B cell (primary cell): ENCODE data around the gene QSER1. TPM values are rescaled to one million over a fixed set of nuclear protein-coding genes. Genes with fewer than 3 reads are reported as not detected.
"Not testable (repeated sequence)": the region's sequence is repeated elsewhere in the genome, so short reads cannot be mapped to it uniquely, and the experiment has no call there.

Experiments
- ATAC-seq: fragments of 200-7000 bp; cut with Tn5 transposase; one replicate; pipeline ENCODE4 v1.10.0; 2021; ENCODE audit warnings: low read depth, mild to moderate bottlenecking, moderate number of reproducible peaks, moderate library complexity
- CTCF ChIA-PET: fragments of 350-600 bp; sonication (Branson Sonifier 250); formaldehyde crosslinking; loops from one replicate; lab custom pipeline; 2021; ENCODE audit warnings: antibody characterized with exemption, inconsistent platforms; lab: Charles Lee
- POLR2A ChIA-PET: fragments of 350-600 bp; sonication (Branson Sonifier 250); formaldehyde crosslinking; loops from one replicate; lab custom pipeline; 2021; ENCODE audit warnings: antibody characterized with exemption; lab: Charles Lee
- DNase-seq: peaks from one replicate; pipeline ENCODE4 v3.0.0; 2013
- H2AFZ ChIP-seq: 2 replicates; pipeline ENCODE4 v1.6.1; 2012; ENCODE audit warnings: mild to moderate bottlenecking, low read depth, low read length; ENCODE audit not compliant: insufficient read depth, poor library complexity, severe bottlenecking
- H3K27ac ChIP-seq, 2 donors: 1 replicate in 1 of 2; 2 replicates in 1 of 2; pipeline ENCODE4 v1.5.1; 2012 to 2013; ENCODE audit warnings: low read length in 2 of 2, mild to moderate bottlenecking in 2 of 2, moderate library complexity in 1 of 2
- H3K27me3 ChIP-seq, 4 experiments: fragments of 200-600 bp in 1 of 4; sonication (generic) in 1 of 4; replicated peaks in 1 of 4; 1 replicate in 2 of 4; 2 replicates in 2 of 4; pipeline versions ENCODE4 v1.6.1 to v1.7.0; 2013 to 2016; ENCODE audit warnings: low read length in 3 of 4, mild to moderate bottlenecking in 2 of 4, mixed read lengths in 1 of 4, moderate library complexity in 1 of 4; ENCODE audit not compliant: insufficient read depth in 4 of 4, control insufficient read depth in 3 of 4; ENCODE audit errors: control extremely low read depth in 1 of 4
- H3K36me3 ChIP-seq, 2 experiments: replicated peaks in 1 of 2; 1 replicate in 1 of 2; 2 replicates in 1 of 2; pipeline versions ENCODE4 v1.6.1 to v1.7.1; 2013; ENCODE audit warnings: low read length in 1 of 2; ENCODE audit not compliant: insufficient read depth in 2 of 2, control insufficient read depth in 1 of 2; ENCODE audit errors: control extremely low read depth in 1 of 2, extremely low read depth in 1 of 2
- H3K4me1 ChIP-seq, 2 donors: fragments of 200-600 bp in 1 of 2; sonication (generic) in 1 of 2; 1 replicate in 1 of 2; 2 replicates in 1 of 2; pipeline versions ENCODE4 v1.5.1 to v1.6.1; 2013 to 2017; ENCODE audit warnings: low read length in 2 of 2; ENCODE audit not compliant: control insufficient read depth in 2 of 2, insufficient read depth in 2 of 2
- H3K4me2 ChIP-seq: replicated peaks from 2 replicates; pipeline ENCODE3; 2012; ENCODE audit warnings: mild to moderate bottlenecking, low read depth, low read length; ENCODE audit not compliant: poor library complexity, severe bottlenecking
- H3K4me3 ChIP-seq, 5 experiments: fragments of 200-600 bp in 1 of 5; sonication (generic) in 1 of 5; 1 replicate in 3 of 5; 2 replicates in 2 of 5; pipeline versions ENCODE4 v1.5.1 to v1.7.0; 2011 to 2016; ENCODE audit warnings: low read length in 4 of 5, mild to moderate bottlenecking in 4 of 5, low read depth in 2 of 5, control low read depth in 1 of 5, moderate library complexity in 1 of 5; ENCODE audit not compliant: insufficient read depth in 1 of 5; ENCODE audit errors: control extremely low read depth in 1 of 5, extremely low read depth in 1 of 5
- H3K79me2 ChIP-seq: fragments of 200-600 bp; sonication (generic); one replicate; pipeline ENCODE4 v1.6.0; 2016; ENCODE audit warnings: low read length; ENCODE audit not compliant: control insufficient read depth, insufficient read depth
- H3K9ac ChIP-seq: fragments of 200-600 bp; sonication (generic); 2 replicates; pipeline ENCODE4 v1.6.1; 2017; ENCODE audit warnings: mild to moderate bottlenecking, low read length, moderate library complexity
- H3K9me3 ChIP-seq, 3 donors: one replicate each; pipeline versions ENCODE4 v1.6.1 to v1.7.1; 2013; ENCODE audit warnings: low read length in 2 of 3; ENCODE audit not compliant: control insufficient read depth in 2 of 3, insufficient read depth in 1 of 3; ENCODE audit errors: control extremely low read depth in 1 of 3
- H4K20me1 ChIP-seq: 2 replicates; pipeline ENCODE4 v1.6.0; 2012; ENCODE audit warnings: mild to moderate bottlenecking, low read length; ENCODE audit not compliant: insufficient read depth, control insufficient read depth, poor library complexity, severe bottlenecking
- H3K27ac Mint-ChIP-seq: one replicate; pipeline ENCODE4 v1.8.0; 2021; ENCODE audit warnings: mixed read lengths
- H3K27me3 Mint-ChIP-seq: one replicate; pipeline ENCODE4 v1.8.0; 2021; ENCODE audit warnings: mixed read lengths
- H3K4me1 Mint-ChIP-seq: one replicate; pipeline ENCODE4 v1.8.0; 2021; ENCODE audit warnings: mixed read lengths
- H3K4me3 Mint-ChIP-seq: one replicate; pipeline ENCODE4 v1.8.0; 2021; ENCODE audit warnings: mixed read lengths
- H3K9me3 Mint-ChIP-seq: one replicate; pipeline ENCODE4 v1.8.0; 2022; ENCODE audit warnings: mixed read lengths; ENCODE audit not compliant: insufficient read depth
- CTCF ChIP-seq: fragments of 200-600 bp; IDR thresholded peaks from one replicate; pipeline ENCODE4 v1.8.0; 2022; ENCODE audit warnings: antibody characterized with exemption, mild to moderate bottlenecking
- EZH2 ChIP-seq: IDR thresholded peaks from 2 replicates; pipeline ENCODE4 v1.6.1; 2012; ENCODE audit warnings: borderline replicate concordance, low read depth, mild to moderate bottlenecking, moderate library complexity, low read length; ENCODE audit not compliant: insufficient read depth, poor library complexity, severe bottlenecking
- WGBS: methylation state at CpG from one replicate; pipeline ENCODE4 v1.1.5; 2013; ENCODE audit warnings: missing lambda C conversion rate; ENCODE audit not compliant: insufficient coverage; 5-methylcytosine and 5-hydroxymethylcytosine counted together
- intact Hi-C: fragments of 100-400 bp; cut with micrococcal nuclease; formaldehyde crosslinking; loops from one replicate; pipeline ENCODE4 v1.10.0; 2022
- polyA plus RNA-seq: library from polyadenylated mRNA; depleted of rRNA; stranded (reverse); fragments of >200 nt; gene quantifications from 2 replicates; pipeline ENCODE4 v1.2.3, GENCODE V29; 2012
- total RNA-seq, 2 donors: library from RNA; stranded (reverse); fragments of 120-200 nt in 1 of 2; gene quantifications; 1 replicate in 1 of 2; 2 replicates in 1 of 2; pipeline versions ENCODE4 v1.2.3 to v1.2.4, GENCODE V29; 2013 to 2022

The QSER1 gene
- total and polyA plus RNA-seq, 2 donors (not counting 1 experiment from before 2014, with no cell fraction given) = 2.5 to 23.1 TPM

- Histone ChIP-seq H3K27me3 (no peaks in the 10 kb centered on the region), H3K79me2 (no peaks in the 10 kb centered on the region), H3K4me1 (no peaks in the 10 kb centered on the region), H3K4me3 (no peak overlapping the region), H3K27ac (no peak overlapping the region), H3K9ac (no peak overlapping the region), H3K36me3 (peaks cover 1 to 19% of the 10 kb centered on the region in 2 experiments), H4K20me1 (no peaks in the 10 kb centered on the region), H2AFZ (no peak overlapping the region), H3K9me3 (no peaks in the 10 kb centered on the region), H3K4me2 (no peak overlapping the region)
- CTCF ChIA-PET = interaction anchor here (0.6 to 1.4 kb wide), 3 partner anchors 8 to 774 kb away, joined by 3 to 4 read pairs (median 3); no protein-coding TSS in a partner anchor
- WGBS = no CpG with 5 or more reads among the region's 1 CpG
- Mint-ChIP-seq H3K9me3 (no peaks in the 10 kb centered on the region), H3K4me1 (no peaks in the 10 kb centered on the region), H3K4me3 (no peak overlapping the region), H3K27ac (no peak overlapping the region), H3K27me3 (no peaks in the 10 kb centered on the region)
- TF ChIP-seq EZH2 = no peak
- no peak for TF ChIP-seq CTCF
- DNase-seq = no peak
- POLR2A ChIA-PET = no interaction called here
- intact Hi-C loops = no loop called here
- ATAC-seq = no peak
These were observed 75.9 kb downstream of the QSER1 start for GRCh38 chr11:32968541-32968940.

- ATAC-seq, POLR2A ChIA-PET, H3K9ac ChIP-seq, H3K27ac Mint-ChIP-seq, H3K27ac ChIP-seq, H3K4me3 ChIP-seq, H2AFZ ChIP-seq, H3K4me3 Mint-ChIP-seq, H3K4me1 Mint-ChIP-seq, H3K9me3 ChIP-seq, intact Hi-C loops, H3K4me1 ChIP-seq, H3K27me3 Mint-ChIP-seq, H3K9me3 Mint-ChIP-seq, H3K27me3 ChIP-seq, H4K20me1 ChIP-seq, H3K4me2 ChIP-seq, H3K79me2 ChIP-seq, DNase-seq: not testable (repeated sequence)
- H3K36me3 ChIP-seq = peaks cover 6 to 31% of the 10 kb centered on the region in 2 experiments
- WGBS = 100% methylated on average over 1 of the region's 3 CpGs
- CTCF ChIA-PET = interaction anchor here (1.2 kb wide), 1 partner anchor 13 kb away, joined by 3 read pairs; no protein-coding TSS in a partner anchor
These were observed 79.6 kb downstream of the QSER1 start for GRCh38 chr11:32972233-32972632.
